GM23338 (cell line): ENCODE results near the gene IL15RA.

Experiments used
- CREB1 ChIP-seq: fragments of 250-450 bp; sonication (Bioruptor Pico); IDR thresholded peaks from 2 replicates; pipeline ENCODE4 v1.5.0; 2020; ENCODE audit warnings: low read depth, mild to moderate bottlenecking, moderate library complexity
- CTCF ChIP-seq, 2 experiments: fragments of 200-600 bp in 1 of 2; sonication (generic) in 1 of 2; conservative IDR thresholded peaks; 2 replicates each; pipeline versions ENCODE4 v1.5.1 to v1.6.1; 2016 to 2017; ENCODE audit warnings: antibody characterized with exemption in 2 of 2, low read depth in 2 of 2, mild to moderate bottlenecking in 2 of 2, moderate library complexity in 1 of 2
- ETS1 ChIP-seq: IDR thresholded peaks from 2 replicates; pipeline ENCODE4 v1.6.1; 2016; ENCODE audit warnings: antibody characterized with exemption
- EZH2 ChIP-seq: fragments of 200-600 bp; sonication (generic); IDR thresholded peaks from one replicate; pipeline ENCODE4 v1.8.0; 2017; ENCODE audit warnings: antibody characterized with exemption, mild to moderate bottlenecking, low read depth; ENCODE audit not compliant: unreplicated experiment
- EZH2phosphoT487 ChIP-seq: fragments of 200-600 bp; sonication (generic); IDR thresholded peaks from one replicate; pipeline ENCODE4 v1.8.1; 2018; ENCODE audit warnings: antibody characterized with exemption; ENCODE audit not compliant: unreplicated experiment
- NANOG ChIP-seq: IDR thresholded peaks from 2 replicates; pipeline ENCODE4 v1.6.1; 2016; ENCODE audit warnings: antibody characterized with exemption, borderline replicate concordance
- POLR2AphosphoS5 ChIP-seq: IDR thresholded peaks from 2 replicates; pipeline ENCODE4 v1.6.1; 2016; ENCODE audit warnings: antibody characterized with exemption, low read depth
- REST ChIP-seq: IDR thresholded peaks from one replicate; pipeline ENCODE4 v1.6.1; 2018; ENCODE audit warnings: antibody characterized with exemption; ENCODE audit not compliant: unreplicated experiment

GRCh38 chr10:5940807-5941218 is 36.5 kb downstream of the IL15RA start:
- TF ChIP-seq EZH2 (no peak), CTCF (conservative IDR thresholded peaks at IDR 0.05; ENCODE audit: low read depth in 2 of 2) (no peak), REST (no peak), NANOG (no peak), POLR2AphosphoS5 (no peak), EZH2phosphoT487 (no peak), CREB1 (no peak), ETS1 (no peak)
